ENCODE data around the gene OR8G5.

Gene OR8G5

DNA sequence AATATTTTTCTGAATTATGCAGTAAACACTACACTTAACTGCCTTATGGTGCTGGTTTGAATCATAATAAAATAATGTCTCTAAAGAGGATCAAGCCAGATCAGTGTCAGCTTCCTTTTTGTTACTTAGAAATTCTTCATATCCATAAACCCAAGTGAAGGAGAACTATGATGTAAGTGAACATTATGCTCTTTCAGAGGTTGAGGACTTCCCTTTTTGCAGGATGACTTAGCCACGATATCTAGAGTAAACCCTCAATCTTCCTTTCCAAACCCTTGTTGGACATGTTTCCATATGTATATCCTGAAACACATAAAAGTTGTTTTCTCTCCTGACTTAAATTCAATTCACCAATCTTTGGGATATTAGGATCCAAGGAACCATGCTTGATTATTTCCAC is 38.5 kb downstream of the OR8G5 start:
- no peak for DNase-seq (ENCODE audit: low read depth)

DNA sequence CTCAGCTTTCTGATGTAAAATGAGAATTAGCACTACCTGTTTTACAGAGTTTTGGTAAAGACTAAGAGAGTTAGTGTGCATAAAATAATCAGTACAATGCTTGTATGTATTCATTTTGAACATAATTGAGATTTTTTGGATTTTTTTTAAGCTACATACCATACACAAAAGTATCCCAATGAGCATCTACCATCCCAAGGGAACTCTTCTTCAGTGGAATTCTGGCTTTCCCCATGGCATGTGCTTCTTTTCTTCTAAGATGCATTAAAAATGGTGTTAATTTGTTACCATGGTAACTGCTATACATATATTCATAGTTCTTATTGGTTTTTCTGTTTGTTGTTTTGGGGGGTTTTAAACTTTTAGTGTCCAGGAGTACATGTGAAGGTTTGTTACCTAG is 39.8 kb downstream of the OR8G5 start:
- no peak for DNase-seq (ENCODE audit: low read depth)

DNA sequence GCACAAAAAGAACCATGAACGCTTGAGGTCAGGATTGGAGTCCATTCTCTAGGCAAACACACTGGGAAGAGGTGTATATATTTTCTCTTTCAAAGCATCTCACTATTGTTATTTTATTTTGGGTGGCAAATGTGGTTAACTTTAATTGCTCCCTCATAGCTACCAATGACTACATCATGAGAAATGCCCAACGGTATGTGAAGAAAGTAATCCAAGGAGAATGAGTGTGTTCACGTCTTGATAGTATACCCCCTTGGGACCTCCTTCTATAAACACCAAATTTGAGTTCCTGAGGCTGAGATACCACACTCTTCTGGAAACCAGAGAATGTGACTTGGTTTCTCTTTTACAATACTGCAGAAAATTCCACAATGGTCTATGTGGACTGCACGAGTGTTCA is 41.7 kb downstream of the OR8G5 start:
- DNase-seq (ENCODE audit: low read depth) = no peak

DNA sequence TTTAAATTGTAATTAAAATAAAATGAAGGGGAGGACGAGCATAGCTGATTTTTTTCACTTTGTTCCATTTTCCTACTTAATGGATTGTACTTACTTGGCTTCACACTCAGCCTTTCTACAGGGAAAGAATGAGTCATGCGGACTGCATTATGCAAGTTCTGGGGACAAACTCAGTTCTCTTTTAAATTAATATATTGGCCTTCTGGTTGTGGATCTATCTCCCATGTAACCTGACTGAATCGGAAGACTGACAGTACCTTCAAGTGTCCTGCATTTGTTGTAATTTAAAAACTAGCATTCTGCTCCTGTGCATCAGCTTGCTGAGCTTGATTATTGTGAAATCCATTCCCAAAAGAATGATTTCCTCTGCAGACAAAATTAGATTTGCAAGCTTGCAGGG is 45.4 kb downstream of the OR8G5 start:
- DNase-seq (ENCODE audit: low read depth) = no peak

DNA sequence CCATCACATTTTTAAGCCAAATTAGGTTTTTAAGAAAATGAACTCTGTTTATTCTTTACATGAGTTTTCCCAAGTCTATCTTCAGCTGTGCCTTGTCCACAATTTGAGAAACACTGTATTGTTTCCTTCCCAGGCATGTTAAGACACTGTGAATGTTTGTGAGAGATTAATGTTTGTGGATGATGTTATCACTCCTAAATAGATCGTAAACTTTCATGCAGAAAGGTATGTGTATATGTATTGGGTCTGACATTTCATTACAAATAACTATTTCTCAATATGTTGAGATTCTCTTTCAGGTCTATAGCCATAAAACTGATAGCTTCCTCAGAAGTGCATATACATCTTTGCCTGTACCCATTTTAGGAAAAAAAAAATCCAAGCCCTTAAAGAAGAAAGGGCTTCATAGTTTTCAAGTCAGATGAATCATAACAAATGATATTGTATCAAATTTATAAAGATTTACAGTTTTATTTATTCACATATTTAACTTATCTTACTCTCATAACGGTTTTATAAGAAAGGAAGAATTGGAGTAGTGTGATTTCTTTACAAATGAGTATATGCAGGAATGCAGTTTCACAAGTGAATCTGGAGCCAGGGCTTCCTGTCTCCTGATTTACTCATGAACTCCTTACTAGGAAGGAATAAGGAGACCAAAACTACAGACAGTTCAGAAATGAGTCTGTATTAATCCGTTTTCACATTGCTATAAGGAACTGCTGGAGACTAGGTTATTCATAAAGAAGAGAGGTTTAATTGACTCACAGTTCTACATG is 46.4 kb downstream of the OR8G5 start:
- no peak for DNase-seq (ENCODE audit: low read depth)

DNA sequence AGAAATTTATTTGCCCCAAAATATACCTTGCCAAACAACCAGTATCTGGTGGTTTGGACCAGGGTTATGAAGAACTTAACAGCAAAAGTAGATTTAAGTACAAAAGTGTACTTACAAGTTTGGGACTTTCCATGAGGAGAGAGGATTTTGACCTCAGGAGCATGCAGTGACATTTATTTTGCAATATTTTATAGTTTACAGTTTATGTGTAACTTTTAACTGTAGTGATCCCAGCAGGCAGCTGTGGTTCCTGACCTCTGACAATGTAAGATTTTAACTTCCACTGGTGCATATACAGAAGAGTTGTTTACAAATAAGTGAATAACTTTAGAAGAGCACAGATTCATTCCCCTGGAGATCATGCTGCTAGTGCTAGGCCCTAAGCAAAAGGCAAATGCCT is 50.9 kb downstream of the OR8G5 start:
- DNase-seq (ENCODE audit: low read depth) = no peak

DNA sequence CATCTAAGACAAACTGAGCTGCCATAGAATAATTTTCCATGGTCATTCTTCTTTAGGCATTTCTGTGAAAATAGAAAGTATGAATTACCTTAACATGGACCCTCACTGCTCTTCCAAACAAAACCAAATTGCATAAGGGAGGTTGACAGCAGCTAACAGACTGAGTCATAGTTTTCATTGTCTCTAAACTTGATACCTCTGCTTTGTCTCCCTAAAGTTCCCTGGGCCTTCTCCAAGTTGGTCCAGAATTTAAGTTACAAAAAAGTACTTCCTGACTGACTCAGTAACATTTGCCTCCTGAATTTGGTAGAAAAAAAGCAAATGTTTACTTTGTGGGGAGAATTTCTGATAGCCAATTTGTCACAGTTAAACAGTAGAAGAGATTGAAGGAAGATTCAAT is 54.5 kb downstream of the OR8G5 start:
- no peak for DNase-seq (ENCODE audit: low read depth)

DNA sequence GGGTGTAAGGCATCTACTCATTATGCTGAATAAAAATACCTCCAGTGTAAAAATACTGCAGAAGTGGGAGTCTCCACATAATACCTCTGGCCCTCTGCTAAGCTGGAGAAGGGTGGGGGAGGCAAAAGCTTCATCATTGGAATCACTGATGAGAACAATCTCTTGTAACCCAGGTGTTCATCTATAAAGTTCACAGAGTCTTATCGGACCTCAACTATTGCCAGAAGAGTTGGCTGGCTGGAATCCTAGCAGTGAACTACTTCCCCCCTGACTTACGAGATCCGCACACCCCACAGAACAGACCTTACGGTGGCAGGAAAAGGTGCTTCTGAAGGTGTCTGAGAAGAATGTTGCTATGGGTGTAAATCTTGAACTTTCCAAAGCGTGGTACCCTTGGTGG is 55.1 kb downstream of the OR8G5 start:
- no peak for DNase-seq (ENCODE audit: low read depth)

DNA sequence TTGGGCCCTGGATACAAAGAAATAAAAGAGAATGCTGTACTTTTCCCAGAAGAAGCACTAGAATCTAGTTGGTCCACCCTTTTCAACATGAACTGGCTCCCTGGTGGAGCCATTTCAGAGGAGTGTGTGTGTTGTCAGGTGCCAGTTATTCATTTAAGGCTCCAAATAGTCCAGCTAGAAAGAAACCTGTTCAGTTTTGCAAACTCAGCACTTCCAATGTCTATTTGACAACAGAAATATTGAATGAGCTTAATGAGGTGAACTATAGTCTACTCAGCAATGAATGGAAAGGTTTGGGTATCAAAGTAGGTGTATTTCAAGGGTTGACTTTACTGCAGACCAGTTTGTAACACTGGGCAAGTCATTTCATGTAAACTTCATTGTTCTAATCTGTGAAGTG is 55.5 kb downstream of the OR8G5 start:
- DNase-seq (ENCODE audit: low read depth) = no peak

DNA sequence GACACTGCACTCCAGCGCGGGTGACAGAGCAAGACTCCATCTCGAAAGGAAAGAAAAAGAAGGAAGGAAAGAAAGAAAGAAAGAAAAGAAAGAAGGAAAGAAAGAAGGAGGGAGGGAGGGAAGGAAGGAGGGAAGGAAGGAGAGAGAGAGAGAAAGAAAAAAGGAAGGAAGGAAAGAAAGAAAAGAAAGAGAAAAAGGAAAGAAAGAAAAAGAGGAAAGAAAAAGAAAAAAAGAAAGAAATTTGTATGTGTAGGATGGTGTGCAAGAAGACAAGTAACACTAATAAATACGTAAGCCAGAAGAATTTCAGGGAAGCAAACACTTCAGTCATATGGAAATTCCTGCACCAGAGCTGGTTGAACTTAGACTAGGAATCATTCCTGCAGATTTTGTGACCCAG is 57.0 kb downstream of the OR8G5 start:
- DNase-seq (ENCODE audit: low read depth) = no peak

DNA sequence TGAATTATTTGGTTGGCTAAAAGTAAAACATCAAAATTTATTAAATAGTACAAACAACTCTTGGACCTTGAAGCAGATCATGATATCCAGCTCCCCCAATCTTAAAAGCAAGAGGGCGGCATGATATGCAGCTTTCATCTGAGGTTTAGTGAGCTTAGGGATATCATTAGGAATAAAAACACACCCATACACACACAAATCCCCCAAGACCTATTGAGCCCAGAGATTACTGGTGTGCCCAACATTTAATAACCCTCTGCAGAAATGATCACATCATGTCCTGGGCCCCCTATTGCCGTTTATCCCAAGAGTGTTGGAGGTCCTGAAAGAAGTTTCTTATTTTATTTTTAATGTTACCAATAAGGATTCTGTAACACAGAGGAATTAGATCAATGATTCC is 57.7 kb downstream of the OR8G5 start, which contains the start of gene OR8D1:
Gene OR8D1, minus strand, starts transcription at position 101 of the 400 bp plus-strand sequence. CDS start 3,183 bp downstream, outside the sequence.
- no peak for DNase-seq (ENCODE audit: low read depth)

DNA sequence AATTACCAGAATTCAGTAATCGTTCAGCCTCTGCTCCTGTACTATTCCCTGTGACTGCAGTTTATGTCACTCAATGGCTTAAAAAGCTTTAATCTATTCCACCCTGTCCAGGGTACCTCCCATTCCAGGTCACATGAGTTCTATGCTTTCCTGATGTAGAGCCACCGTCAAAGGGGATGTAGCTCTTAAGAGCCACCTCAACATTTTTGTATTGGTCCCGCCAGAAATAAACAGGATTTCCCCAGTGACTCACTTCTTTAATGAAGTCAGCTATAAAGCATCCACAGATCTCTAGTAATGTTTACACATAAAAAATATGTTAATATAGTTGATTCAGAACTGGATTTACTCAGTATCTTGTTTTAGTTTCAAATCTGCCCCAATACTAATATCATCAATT is 58.9 kb downstream of the OR8G5 start:
- DNase-seq (ENCODE audit: low read depth) = no peak

All from activated T-cell treated with anti-CD3 and anti-CD28 coated beads for 24 hours (primary cell).